Osteoblast (primary cell): ENCODE measurements around the gene KAT6B. TPM values are rescaled to one million over a fixed set of nuclear protein-coding genes. Genes with fewer than 3 reads are reported as not detected.

Experiments used
- DNase-seq: peaks from one replicate; pipeline ENCODE4 v3.0.0; 2011; ENCODE audit warnings: low spot score, mixed read lengths; ENCODE audit not compliant: insufficient read length; ENCODE audit errors: missing footprints
- H2AFZ ChIP-seq: 2 replicates; pipeline ENCODE4 v1.6.0; 2011; ENCODE audit warnings: mild to moderate bottlenecking, low read length
- H3K27ac ChIP-seq: 2 replicates; pipeline ENCODE4 v1.5.1; 2011; ENCODE audit warnings: mild to moderate bottlenecking, low read depth, low read length, moderate library complexity
- H3K27me3 ChIP-seq: 2 replicates; pipeline ENCODE4 v1.6.0; 2012; ENCODE audit warnings: mild to moderate bottlenecking, control low read depth, inconsistent platforms, low read length, moderate library complexity; ENCODE audit not compliant: insufficient read depth
- H3K36me3 ChIP-seq: 2 replicates; pipeline ENCODE4 v1.5.1; 2011; ENCODE audit warnings: mild to moderate bottlenecking, low read length, control low read depth, moderate library complexity; ENCODE audit not compliant: insufficient read depth
- H3K4me1 ChIP-seq: 2 replicates; pipeline ENCODE4 v1.5.1; 2011; ENCODE audit warnings: mild to moderate bottlenecking, low read length, control low read depth, moderate library complexity; ENCODE audit not compliant: insufficient read depth
- H3K4me2 ChIP-seq: 2 replicates; pipeline ENCODE4 v1.6.0; 2011; ENCODE audit warnings: mild to moderate bottlenecking, low read length; ENCODE audit not compliant: insufficient read depth
- H3K4me3 ChIP-seq: fragments of 200-600 bp; sonication (generic); 3 replicates; pipeline ENCODE4 v1.5.1; 2012; ENCODE audit warnings: mild to moderate bottlenecking, low read length, inconsistent platforms; ENCODE audit not compliant: insufficient read depth
- H3K79me2 ChIP-seq: 2 replicates; pipeline ENCODE4 v1.6.0; 2012; ENCODE audit warnings: mild to moderate bottlenecking, low read length, control low read depth, inconsistent platforms; ENCODE audit not compliant: insufficient read depth
- H3K9me3 ChIP-seq: 2 replicates; pipeline ENCODE4 v1.5.1; 2011; ENCODE audit warnings: low read depth, low read length, control low read depth
- H4K20me1 ChIP-seq: 2 replicates; pipeline ENCODE4 v1.6.0; 2012; ENCODE audit warnings: mild to moderate bottlenecking, low read length, control low read depth; ENCODE audit not compliant: insufficient read depth
- total RNA-seq: library from RNA; depleted of rRNA; stranded (reverse); fragments of >200 nt; gene quantifications from 2 replicates; pipeline ENCODE4 v1.2.3, GENCODE V29; 2012
- TF ChIP-seq, protein P1 (sequence below): IDR thresholded peaks from 2 replicates; pipeline ENCODE4 v1.5.1; 2011; ENCODE audit warnings: mild to moderate bottlenecking, low read depth, low read length, moderate library complexity; ENCODE audit errors: extremely low read depth

The KAT6B gene
- total RNA-seq, 1 donor, result 24.6 TPM

GRCh38 chr10:74973741-74974392 lies 147.5 kb downstream of the KAT6B start:
- Histone ChIP-seq H3K79me2 (peaks cover 1% of the 10 kb centered on the region), H3K27me3 (no peaks in the 10 kb centered on the region), H3K36me3 (peaks cover 16% of the 10 kb centered on the region), H3K4me3 (no peak overlapping the region), H4K20me1 (peaks cover 6% of the 10 kb centered on the region), H3K4me1 (no peaks in the 10 kb centered on the region), H3K4me2 (no peak overlapping the region), H2AFZ (no peak overlapping the region), H3K9me3 (no peaks in the 10 kb centered on the region), H3K27ac (no peak overlapping the region)
- TF ChIP-seq, protein P1, sequence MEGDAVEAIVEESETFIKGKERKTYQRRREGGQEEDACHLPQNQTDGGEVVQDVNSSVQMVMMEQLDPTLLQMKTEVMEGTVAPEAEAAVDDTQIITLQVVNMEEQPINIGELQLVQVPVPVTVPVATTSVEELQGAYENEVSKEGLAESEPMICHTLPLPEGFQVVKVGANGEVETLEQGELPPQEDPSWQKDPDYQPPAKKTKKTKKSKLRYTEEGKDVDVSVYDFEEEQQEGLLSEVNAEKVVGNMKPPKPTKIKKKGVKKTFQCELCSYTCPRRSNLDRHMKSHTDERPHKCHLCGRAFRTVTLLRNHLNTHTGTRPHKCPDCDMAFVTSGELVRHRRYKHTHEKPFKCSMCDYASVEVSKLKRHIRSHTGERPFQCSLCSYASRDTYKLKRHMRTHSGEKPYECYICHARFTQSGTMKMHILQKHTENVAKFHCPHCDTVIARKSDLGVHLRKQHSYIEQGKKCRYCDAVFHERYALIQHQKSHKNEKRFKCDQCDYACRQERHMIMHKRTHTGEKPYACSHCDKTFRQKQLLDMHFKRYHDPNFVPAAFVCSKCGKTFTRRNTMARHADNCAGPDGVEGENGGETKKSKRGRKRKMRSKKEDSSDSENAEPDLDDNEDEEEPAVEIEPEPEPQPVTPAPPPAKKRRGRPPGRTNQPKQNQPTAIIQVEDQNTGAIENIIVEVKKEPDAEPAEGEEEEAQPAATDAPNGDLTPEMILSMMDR, result no peak
- no peak for DNase-seq

GRCh38 chr10:74975758-74976157 lies 149.4 kb downstream of the KAT6B start:
- no peaks in the 10 kb centered on the region for H3K9me3 ChIP-seq
- H3K36me3 ChIP-seq, result peaks cover 16% of the 10 kb centered on the region
- H3K4me2 ChIP-seq, result no peak overlapping the region
- no peak overlapping the region for H3K27ac ChIP-seq
- no peak overlapping the region for H3K4me3 ChIP-seq
- H4K20me1 ChIP-seq, result no peaks in the 10 kb centered on the region
- no peak for DNase-seq
- H3K4me1 ChIP-seq, result no peaks in the 10 kb centered on the region
- H3K27me3 ChIP-seq, result no peaks in the 10 kb centered on the region
- no peaks in the 10 kb centered on the region for H3K79me2 ChIP-seq
- H2AFZ ChIP-seq, result no peak overlapping the region
- TF ChIP-seq, protein P1, result no peak

DNA sequence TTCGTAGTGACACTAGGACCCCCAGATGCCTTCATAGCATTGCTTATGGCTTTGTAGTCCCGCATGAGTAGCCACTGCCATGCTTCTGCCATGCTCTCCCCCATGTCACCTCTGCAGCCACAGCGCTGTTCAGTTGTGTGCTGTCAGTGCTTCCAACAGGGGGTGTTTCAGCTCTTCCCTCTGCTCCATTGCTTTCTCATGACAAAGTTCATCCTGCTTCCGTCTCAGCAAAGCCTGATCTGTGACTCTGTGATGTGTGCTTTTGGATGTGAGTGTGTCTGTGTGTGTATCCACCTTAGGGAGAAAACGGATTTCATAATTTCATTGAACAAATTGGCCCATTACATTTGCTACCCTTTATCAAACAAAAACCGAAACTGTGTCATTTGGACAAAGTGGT lies 150.2 kb downstream of the KAT6B start:
- Histone ChIP-seq H3K36me3 (peaks cover 16% of the 10 kb centered on the region), H3K9me3 (no peaks in the 10 kb centered on the region), H3K27me3 (no peaks in the 10 kb centered on the region), H2AFZ (no peak overlapping the region), H4K20me1 (no peaks in the 10 kb centered on the region), H3K27ac (no peak overlapping the region), H3K4me1 (no peaks in the 10 kb centered on the region), H3K4me3 (no peak overlapping the region), H3K79me2 (no peaks in the 10 kb centered on the region), H3K4me2 (no peak overlapping the region)
- no peak for DNase-seq
- TF ChIP-seq, protein P1, result no peak

DNA sequence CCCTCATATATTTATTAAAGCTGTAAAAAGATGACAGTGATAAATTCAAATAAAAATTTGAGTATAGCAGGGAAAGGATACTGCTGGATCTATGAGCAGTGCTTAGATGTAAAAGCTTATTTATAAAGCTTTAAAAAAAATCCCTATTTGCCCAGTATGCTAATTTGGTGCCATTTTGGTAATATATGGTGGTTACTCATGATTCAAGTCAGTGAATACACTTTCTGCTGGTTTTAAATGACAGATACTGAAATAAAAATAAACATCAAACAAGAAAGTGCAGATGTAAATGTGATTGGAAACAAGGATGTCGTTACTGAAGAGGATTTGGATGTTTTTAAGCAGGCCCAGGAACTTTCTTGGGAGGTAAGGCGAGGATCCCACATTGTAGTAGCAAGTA lies 150.7 kb downstream of the KAT6B start:
- Histone ChIP-seq H3K36me3 (peaks cover 16% of the 10 kb centered on the region), H2AFZ (no peak overlapping the region), H4K20me1 (no peaks in the 10 kb centered on the region), H3K79me2 (no peaks in the 10 kb centered on the region), H3K27ac (no peak overlapping the region), H3K27me3 (no peaks in the 10 kb centered on the region), H3K9me3 (no peaks in the 10 kb centered on the region), H3K4me2 (no peak overlapping the region), H3K4me3 (no peak overlapping the region), H3K4me1 (no peaks in the 10 kb centered on the region)
- DNase-seq, result no peak
- TF ChIP-seq, protein P1, result no peak
